GM18951 (cell line): Measurements from ENCODE around the gene CYSTM1.

Experiments used
- POLR2A ChIP-seq: IDR thresholded peaks from 4 replicates; pipeline ENCODE4 v1.6.1; 2011; ENCODE audit warnings: mild to moderate bottlenecking; ENCODE audit not compliant: insufficient read length, insufficient read depth; ENCODE audit errors: extremely low read depth
- in situ Hi-C: fragments of 300-500 bp; cut with MboI; formaldehyde crosslinking; loops from one replicate; pipeline ENCODE4 v1.12.0; 2022; ENCODE audit warnings: low sequenced_read_pairs, mixed read lengths, inconsistent platforms; ENCODE audit not compliant: unreplicated experiment

Gene CYSTM1

GRCh38 chr5:140243706-140244250 lies 68.8 kb downstream of the CYSTM1 start:
- TF ChIP-seq POLR2A = no peak
- in situ Hi-C loops = no loop called here

- TF ChIP-seq POLR2A = no peak
- in situ Hi-C loops = no loop called here
Measured at GRCh38 chr5:140244525-140245025, 69.6 kb downstream of the CYSTM1 start.

GRCh38 chr5:140245341-140245740 lies 70.4 kb downstream of the CYSTM1 start:
- no peak for TF ChIP-seq POLR2A
- in situ Hi-C loops = no loop called here

- in situ Hi-C loops = no loop called here
- no peak for TF ChIP-seq POLR2A
Measured at GRCh38 chr5:140245926-140246325, 70.9 kb downstream of the CYSTM1 start.

- in situ Hi-C loops = no loop called here
- TF ChIP-seq POLR2A = no peak
Measured at GRCh38 chr5:140246378-140247122, 71.6 kb downstream of the CYSTM1 start.

GRCh38 chr5:140248414-140248813 lies 73.4 kb downstream of the CYSTM1 start:
- in situ Hi-C loops = no loop called here
- TF ChIP-seq POLR2A = no peak

GRCh38 chr5:140249536-140249935 lies 74.5 kb downstream of the CYSTM1 start:
- TF ChIP-seq POLR2A = no peak
- in situ Hi-C loops = no loop called here

- in situ Hi-C loops = no loop called here
- no peak for TF ChIP-seq POLR2A
Measured at GRCh38 chr5:140250386-140250785, 75.4 kb downstream of the CYSTM1 start.

GRCh38 chr5:140251527-140251973 lies 76.6 kb downstream of the CYSTM1 start:
- TF ChIP-seq POLR2A = no peak
- in situ Hi-C loops = no loop called here

- in situ Hi-C loops = no loop called here
- TF ChIP-seq POLR2A = no peak
Measured at GRCh38 chr5:140252470-140253126, 77.6 kb downstream of the CYSTM1 start.

- in situ Hi-C loops = no loop called here
- no peak for TF ChIP-seq POLR2A
Measured at GRCh38 chr5:140253985-140254384, 79.0 kb downstream of the CYSTM1 start.

- in situ Hi-C loops = loop anchor here (5.0 kb wide), 1 partner anchor 77 kb away; no protein-coding TSS in a partner anchor
- no peak for TF ChIP-seq POLR2A
Measured at GRCh38 chr5:140255460-140256157, 80.6 kb downstream of the CYSTM1 start.

- in situ Hi-C loops = loop anchor here (5.0 kb wide), 1 partner anchor 76 kb away; no protein-coding TSS in a partner anchor
- TF ChIP-seq POLR2A = no peak
Measured at GRCh38 chr5:140256726-140257125, 81.7 kb downstream of the CYSTM1 start.
